Gastrocnemius medialis (tissue), 4 donors: ENCODE results near the gene TIAM2.

ENCODE experiments used
- POLR2A ChIP-seq, 2 donors: fragments of 450-650 bp; IDR thresholded peaks; one replicate each; pipeline ENCODE4 v1.6.1; 2017; ENCODE audit warnings: antibody characterized with exemption in 2 of 2, mild to moderate bottlenecking in 2 of 2, moderate library complexity in 2 of 2
- TF ChIP-seq, protein P1 (sequence below), 5 experiments: fragments of 450-650 bp in 3 of 5; fragments of 200-600 bp in 2 of 5; sonication (generic) in 2 of 5; IDR thresholded peaks in 4 of 5; conservative IDR thresholded peaks in 1 of 5; 1 replicate in 4 of 5; 2 replicates in 1 of 5; pipeline ENCODE4 v1.5.1; 2016 to 2019; ENCODE audit warnings: antibody characterized with exemption in 5 of 5, mild to moderate bottlenecking in 3 of 5, moderate library complexity in 3 of 5

DNA sequence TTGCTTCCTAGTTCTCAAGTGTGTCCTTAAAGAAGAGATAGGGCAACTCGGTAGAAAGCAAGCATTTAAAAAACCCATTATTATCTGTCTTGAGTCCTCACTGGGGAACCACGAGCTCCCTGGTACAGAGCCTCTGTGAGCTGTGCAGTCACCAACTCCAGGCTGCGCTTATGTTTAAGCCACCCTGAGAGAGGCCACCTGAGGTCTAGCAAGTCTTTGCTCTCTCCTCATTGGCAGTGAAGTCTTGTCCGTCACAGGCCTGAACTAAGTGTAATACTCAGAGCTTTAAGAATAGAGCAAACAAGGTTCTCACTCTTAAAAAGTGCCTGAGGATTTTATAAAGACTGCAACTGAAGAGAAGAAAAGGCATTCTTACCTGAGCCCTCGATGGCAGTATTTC, 264.8 kb downstream of the TIAM2 start:
- TF ChIP-seq POLR2A (IDR thresholded peaks at IDR 0.05), result no peak
- TF ChIP-seq, protein P1, sequence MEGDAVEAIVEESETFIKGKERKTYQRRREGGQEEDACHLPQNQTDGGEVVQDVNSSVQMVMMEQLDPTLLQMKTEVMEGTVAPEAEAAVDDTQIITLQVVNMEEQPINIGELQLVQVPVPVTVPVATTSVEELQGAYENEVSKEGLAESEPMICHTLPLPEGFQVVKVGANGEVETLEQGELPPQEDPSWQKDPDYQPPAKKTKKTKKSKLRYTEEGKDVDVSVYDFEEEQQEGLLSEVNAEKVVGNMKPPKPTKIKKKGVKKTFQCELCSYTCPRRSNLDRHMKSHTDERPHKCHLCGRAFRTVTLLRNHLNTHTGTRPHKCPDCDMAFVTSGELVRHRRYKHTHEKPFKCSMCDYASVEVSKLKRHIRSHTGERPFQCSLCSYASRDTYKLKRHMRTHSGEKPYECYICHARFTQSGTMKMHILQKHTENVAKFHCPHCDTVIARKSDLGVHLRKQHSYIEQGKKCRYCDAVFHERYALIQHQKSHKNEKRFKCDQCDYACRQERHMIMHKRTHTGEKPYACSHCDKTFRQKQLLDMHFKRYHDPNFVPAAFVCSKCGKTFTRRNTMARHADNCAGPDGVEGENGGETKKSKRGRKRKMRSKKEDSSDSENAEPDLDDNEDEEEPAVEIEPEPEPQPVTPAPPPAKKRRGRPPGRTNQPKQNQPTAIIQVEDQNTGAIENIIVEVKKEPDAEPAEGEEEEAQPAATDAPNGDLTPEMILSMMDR (IDR thresholded peaks at IDR 0.05 in 4 of 5, conservative IDR thresholded peaks at IDR 0.05 in 1 of 5), result no peak
